HG02763 (cell line): ENCODE measurements around the gene TBC1D22A.

Experiments
- ATAC-seq: cut with Tn5 transposase; IDR thresholded peaks from one replicate; pipeline ENCODE4 v1.9.1; 2021; ENCODE audit warnings: mild to moderate bottlenecking, moderate library complexity; ENCODE audit not compliant: unreplicated experiment

The TBC1D22A gene

GRCh38 chr22:46917771-46918101 is 155.3 kb downstream of the TBC1D22A start:
- ATAC-seq = no peak

- ATAC-seq = no peak
These were observed 155.7 kb downstream of the TBC1D22A start for GRCh38 chr22:46918197-46918596.

GRCh38 chr22:46922037-46922436 is 159.6 kb downstream of the TBC1D22A start:
- ATAC-seq = no peak

GRCh38 chr22:46923394-46923793 is 160.9 kb downstream of the TBC1D22A start:
- ATAC-seq = no peak

- ATAC-seq = no peak
These were observed 163.4 kb downstream of the TBC1D22A start for GRCh38 chr22:46925818-46926217.

GRCh38 chr22:46929046-46929709 is 166.7 kb downstream of the TBC1D22A start:
- no peak for ATAC-seq

- no peak for ATAC-seq
These were observed 167.3 kb downstream of the TBC1D22A start for GRCh38 chr22:46929710-46930204.

- ATAC-seq = no peak
These were observed 169.0 kb downstream of the TBC1D22A start for GRCh38 chr22:46931414-46931813.

GRCh38 chr22:46931881-46932280 is 169.4 kb downstream of the TBC1D22A start:
- ATAC-seq = no peak

- no peak for ATAC-seq
These were observed 170.8 kb downstream of the TBC1D22A start for GRCh38 chr22:46933040-46933930.

- no peak for ATAC-seq
These were observed 171.8 kb downstream of the TBC1D22A start for GRCh38 chr22:46934172-46934745.

- no peak for ATAC-seq
These were observed 172.5 kb downstream of the TBC1D22A start for GRCh38 chr22:46934746-46935491.

- ATAC-seq = no peak
These were observed 173.3 kb downstream of the TBC1D22A start for GRCh38 chr22:46935506-46936377.

- ATAC-seq = no peak
These were observed 174.0 kb downstream of the TBC1D22A start for GRCh38 chr22:46936378-46936903.

- ATAC-seq = no peak
These were observed 174.7 kb downstream of the TBC1D22A start for GRCh38 chr22:46937185-46937584.

GRCh38 chr22:46937939-46938338 is 175.5 kb downstream of the TBC1D22A start:
- ATAC-seq = no peak

GRCh38 chr22:46941968-46942798 is 179.7 kb downstream of the TBC1D22A start:
- no peak for ATAC-seq

- ATAC-seq = no peak
These were observed 180.6 kb downstream of the TBC1D22A start for GRCh38 chr22:46942799-46943785.
